Kidney (tissue), 14 donors: ENCODE data around the gene TRPC4AP. TPM values are rescaled to one million over a fixed set of nuclear protein-coding genes. Genes with fewer than 3 reads are reported as not detected.

Experiments
- DNase-seq, 5 donors: peaks; one replicate each; pipeline ENCODE4 v3.0.0-alpha.2; 2013 to 2020
- FAIRE-seq: peaks from 2 replicates; lab custom pipeline; 2012; peaks lifted over from hg19 to GRCh38; lab: Jason Lieb, UNC
- H3K27ac ChIP-seq, 2 donors: one replicate each; pipeline ENCODE4 v1.7.0; 2013; ENCODE audit warnings: low read depth in 2 of 2, low read length in 2 of 2, inconsistent platforms in 1 of 2
- H3K27me3 ChIP-seq: one replicate; pipeline ENCODE4 v1.7.1; 2013; ENCODE audit warnings: low read length, inconsistent platforms; ENCODE audit not compliant: control insufficient read depth, insufficient read depth
- H3K36me3 ChIP-seq, 3 donors: one replicate each; pipeline versions ENCODE4 v1.7.0 to v1.7.1; 2013; ENCODE audit warnings: low read length in 3 of 3, control low read depth in 1 of 3, inconsistent platforms in 1 of 3; ENCODE audit not compliant: insufficient read depth in 3 of 3, control insufficient read depth in 2 of 3
- H3K4me1 ChIP-seq, 3 donors: one replicate each; pipeline versions ENCODE4 v1.7.0 to v1.7.1; 2013; ENCODE audit warnings: low read length in 3 of 3, inconsistent platforms in 1 of 3, low read depth in 1 of 3; ENCODE audit not compliant: control insufficient read depth in 2 of 3, insufficient read depth in 2 of 3
- H3K4me3 ChIP-seq, 3 donors: one replicate each; pipeline versions ENCODE4 v1.7.0 to v1.8.1; 2013; ENCODE audit warnings: low read length in 3 of 3, control low read depth in 1 of 3, inconsistent platforms in 1 of 3
- H3K9ac ChIP-seq, 3 donors: one replicate each; pipeline versions ENCODE4 v1.7.0 to v1.7.1; 2013; ENCODE audit warnings: low read length in 3 of 3, control low read depth in 1 of 3, inconsistent platforms in 1 of 3
- H3K9me3 ChIP-seq, 3 donors: one replicate each; pipeline versions ENCODE4 v1.7.0 to v1.7.1; 2013; ENCODE audit warnings: low read length in 3 of 3, control low read depth in 1 of 3, inconsistent platforms in 1 of 3; ENCODE audit not compliant: control insufficient read depth in 2 of 3, insufficient read depth in 1 of 3
- intact Hi-C: fragments of 100-400 bp; cut with DNase I; formaldehyde crosslinking; loops from one replicate; pipeline ENCODE4 v1.11.1; 2022
- polyA plus RNA-seq: library from polyadenylated mRNA; stranded (reverse); fragments of 350-450 nt; fragmentation: Illumina TruSeq; extraction: RNeasy Lipid Tissue Mini Kit (QIAGEN cat#74804); gene quantifications from one replicate; pipeline ENCODE4 v1.2.3, GENCODE V29; 2014; ENCODE audit warnings: low read depth, low replicate concordance; ENCODE audit not compliant: insufficient read depth
- total RNA-seq: library from RNA; stranded (reverse); fragmentation: NEBNext Ultra II Directional; extraction: Animal tissue kit (Norgen Biotek cat#: 25700); gene quantifications from one replicate; pipeline ENCODE4 v1.2.1, GENCODE V29; 2021
- TF ChIP-seq, protein P1 (sequence below): IDR thresholded peaks from 3 replicates; pipeline ENCODE4 v1.5.1; 2012; ENCODE audit warnings: mild to moderate bottlenecking, moderate library complexity, borderline replicate concordance; ENCODE audit not compliant: insufficient read depth; ENCODE audit errors: extremely low read depth
- donor health status: control.
- donor health status: control.
- donor health status: control.
- donor health status: control.
- donor health status: control.
- donor health status: DM: yes; HTN: yes; CAD: no.
- donor health status: Normal renal cell carcinoma (clear cell type).

The TRPC4AP gene
- total and polyA plus RNA-seq, 2 donors from 2014 or later, result 36.5 to 51.2 TPM

GRCh38 chr20:35014537-35014936, 78.1 kb downstream of the TRPC4AP start:
- FAIRE-seq (no peak), DNase-seq (no peak)
- H3K36me3 ChIP-seq, result peaks cover 5 to 37% (median 32%) of the 10 kb centered on the region in 3 donors
- no peak overlapping the region for H3K9ac ChIP-seq
- intact Hi-C loops, result no loop called here
- H3K27ac ChIP-seq, result no peak overlapping the region
- TF ChIP-seq, protein P1, sequence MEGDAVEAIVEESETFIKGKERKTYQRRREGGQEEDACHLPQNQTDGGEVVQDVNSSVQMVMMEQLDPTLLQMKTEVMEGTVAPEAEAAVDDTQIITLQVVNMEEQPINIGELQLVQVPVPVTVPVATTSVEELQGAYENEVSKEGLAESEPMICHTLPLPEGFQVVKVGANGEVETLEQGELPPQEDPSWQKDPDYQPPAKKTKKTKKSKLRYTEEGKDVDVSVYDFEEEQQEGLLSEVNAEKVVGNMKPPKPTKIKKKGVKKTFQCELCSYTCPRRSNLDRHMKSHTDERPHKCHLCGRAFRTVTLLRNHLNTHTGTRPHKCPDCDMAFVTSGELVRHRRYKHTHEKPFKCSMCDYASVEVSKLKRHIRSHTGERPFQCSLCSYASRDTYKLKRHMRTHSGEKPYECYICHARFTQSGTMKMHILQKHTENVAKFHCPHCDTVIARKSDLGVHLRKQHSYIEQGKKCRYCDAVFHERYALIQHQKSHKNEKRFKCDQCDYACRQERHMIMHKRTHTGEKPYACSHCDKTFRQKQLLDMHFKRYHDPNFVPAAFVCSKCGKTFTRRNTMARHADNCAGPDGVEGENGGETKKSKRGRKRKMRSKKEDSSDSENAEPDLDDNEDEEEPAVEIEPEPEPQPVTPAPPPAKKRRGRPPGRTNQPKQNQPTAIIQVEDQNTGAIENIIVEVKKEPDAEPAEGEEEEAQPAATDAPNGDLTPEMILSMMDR, result no peak
- H3K27me3 ChIP-seq, result no peaks in the 10 kb centered on the region
- no peak overlapping the region for H3K4me3 ChIP-seq
- peaks cover 0 to 4% (median 0%) of the 10 kb centered on the region in 3 donors for H3K4me1 ChIP-seq
- no peaks in the 10 kb centered on the region for H3K9me3 ChIP-seq

GRCh38 chr20:35013421-35014411, 78.9 kb downstream of the TRPC4AP start:
- H3K36me3 ChIP-seq, result peaks cover 5 to 45% (median 36%) of the 10 kb centered on the region in 3 donors
- intact Hi-C loops, result no loop called here

DNA sequence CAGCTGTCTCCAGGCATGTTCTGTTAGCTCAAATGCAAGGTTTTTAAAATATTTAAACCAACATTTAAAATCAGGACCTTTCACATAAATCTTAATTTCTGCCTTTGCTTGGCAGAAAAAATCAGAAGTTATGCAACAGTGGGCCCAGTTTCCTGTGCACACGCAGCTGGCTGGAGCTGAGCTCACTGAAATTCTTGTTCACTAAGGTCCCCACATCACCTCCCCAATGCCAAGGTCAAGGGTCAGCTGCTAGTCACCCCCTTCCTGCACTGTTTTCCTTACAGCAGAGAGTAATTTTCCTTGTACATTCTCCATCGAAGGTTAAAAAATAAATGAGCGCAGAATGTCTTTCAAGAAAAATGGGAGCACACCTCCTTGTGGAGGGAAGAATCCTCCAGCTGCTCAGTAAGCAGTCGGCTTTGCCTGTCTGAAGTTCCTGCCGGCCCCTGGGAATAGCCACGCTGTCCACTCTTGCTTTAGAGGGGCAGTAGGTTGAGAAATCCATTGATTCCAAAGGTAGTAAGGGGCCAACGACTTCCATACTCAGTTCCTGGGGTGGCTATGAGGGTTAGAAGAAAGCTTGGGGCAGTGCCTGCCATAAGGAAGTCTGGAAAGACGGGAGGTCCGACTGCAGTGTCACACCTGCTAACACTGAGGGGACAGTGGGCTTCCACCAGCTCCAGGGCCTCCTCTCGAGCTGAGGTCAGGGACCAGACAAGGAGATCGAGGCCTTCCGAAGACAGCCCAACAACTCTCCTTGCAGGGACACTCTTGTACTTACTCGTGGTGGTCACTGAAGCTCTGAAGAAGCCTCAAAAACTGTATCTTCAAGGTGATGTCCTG, 80.2 kb downstream of the TRPC4AP start:
- H3K36me3 ChIP-seq, result peaks cover 8 to 58% (median 43%) of the 10 kb centered on the region in 3 donors
- TF ChIP-seq, protein P1, result no peak
- H3K27ac ChIP-seq, result no peak overlapping the region
- FAIRE-seq (no peak), DNase-seq (no peak)
- H3K9me3 ChIP-seq, result no peaks in the 10 kb centered on the region
- H3K4me1 ChIP-seq, result peaks cover 0 to 4% (median 0%) of the 10 kb centered on the region in 3 donors
- no peak overlapping the region for H3K9ac ChIP-seq
- no peak overlapping the region for H3K4me3 ChIP-seq
- intact Hi-C loops, result no loop called here
- no peaks in the 10 kb centered on the region for H3K27me3 ChIP-seq

More at GRCh38 chr20:35013421-35014411, 78.9 kb downstream of the TRPC4AP start:
- no peak overlapping the region for H3K4me3 ChIP-seq
- no peak overlapping the region for H3K9ac ChIP-seq
- TF ChIP-seq, protein P1, result no peak
- FAIRE-seq (no peak), DNase-seq (peak in 1 of 5 donors; percentile 31)
- peaks cover 0 to 4% (median 0%) of the 10 kb centered on the region in 3 donors for H3K4me1 ChIP-seq
- H3K27me3 ChIP-seq, result no peaks in the 10 kb centered on the region
- H3K27ac ChIP-seq, result no peak overlapping the region
- no peaks in the 10 kb centered on the region for H3K9me3 ChIP-seq
